NCI-H1092 treated with DMSO at 0.1 percent for 48 hours (cell line): ENCODE data around the gene SH2D3A.

Experiments used
- DNase-seq: peaks from one replicate; lab custom pipeline; 2025; lab: John Stamatoyannopoulos, UW

Gene SH2D3A

DNA sequence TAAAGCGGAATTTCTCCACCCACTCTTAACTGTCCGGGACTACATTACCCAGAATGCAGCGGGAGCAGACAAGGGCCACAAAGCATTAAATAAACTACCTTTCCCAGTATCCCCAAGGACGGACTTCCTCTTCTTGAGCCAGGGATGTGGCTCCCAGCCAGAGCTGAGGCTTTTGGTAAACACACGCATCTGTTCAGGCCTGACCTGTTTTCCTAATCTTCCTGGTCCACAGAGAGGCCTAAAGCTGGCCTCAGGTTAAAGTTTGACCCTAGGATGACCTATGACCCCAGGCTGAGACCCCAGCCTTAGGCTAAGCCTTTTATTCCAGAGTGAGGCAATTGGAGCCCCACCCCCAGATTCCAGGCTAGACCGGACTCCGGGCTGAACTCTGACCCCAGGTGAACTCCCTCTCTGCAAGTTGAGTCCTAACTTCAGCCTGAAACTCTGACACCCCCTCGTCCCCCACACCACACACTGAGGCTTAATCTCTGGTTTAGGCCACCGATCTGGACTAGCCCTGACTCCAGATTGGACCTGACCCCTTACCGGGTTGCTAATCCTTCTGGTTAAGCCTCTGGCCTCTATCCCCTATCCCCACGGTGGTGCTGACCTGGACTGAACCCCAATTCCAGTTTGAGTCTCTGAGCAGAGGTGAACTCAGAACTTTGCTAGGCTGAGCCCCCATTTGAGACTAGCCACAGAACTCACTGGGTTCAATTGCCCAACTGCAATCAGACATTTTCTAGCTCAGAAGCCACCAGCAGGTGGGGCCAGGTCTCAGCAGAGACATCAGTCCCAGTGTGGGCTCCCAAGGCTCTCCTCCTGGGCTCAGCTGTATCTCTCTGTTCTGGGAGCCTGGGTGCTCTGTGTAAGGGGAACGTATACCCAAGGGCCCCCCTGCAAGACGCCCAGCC lies 29.1 kb downstream of the SH2D3A start:
- peak; percentile 34 for DNase-seq

DNA sequence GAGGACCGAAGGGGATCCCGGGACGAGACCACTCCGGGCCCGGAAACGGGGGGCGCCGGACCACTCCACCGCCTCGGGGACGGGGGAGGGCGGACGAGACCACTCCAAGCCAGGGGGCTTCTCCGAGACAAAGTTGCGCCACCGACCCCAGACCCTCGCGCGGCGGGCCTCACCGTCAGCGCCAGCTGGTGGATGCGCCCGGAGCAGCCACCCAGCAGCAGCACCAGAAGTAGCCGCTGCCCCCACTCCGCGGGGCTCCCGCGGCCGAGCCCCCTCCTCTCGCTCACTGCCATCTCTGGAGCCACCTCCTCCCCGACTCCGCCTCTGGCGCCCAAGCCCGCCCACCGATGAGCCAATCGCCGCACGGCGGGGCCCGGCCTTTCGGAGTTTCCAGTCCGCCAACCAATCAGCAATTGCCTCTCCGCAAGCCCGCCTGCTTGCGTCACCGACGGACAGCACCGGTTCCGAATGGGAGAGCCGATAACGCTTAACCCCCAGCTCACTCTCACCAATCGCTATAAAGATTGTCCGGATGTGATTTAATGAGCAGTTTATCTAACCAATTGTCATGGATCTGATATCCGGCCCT lies 29.9 kb downstream of the SH2D3A start, which contains the start of gene GPR108:
GPR108 (minus strand) TSS at position 297 of the 589 bp plus-strand sequence; CDS start at position 293, 4 bp downstream.
- DNase-seq, result peak; percentile 100

- DNase-seq, result no peak
Observed at GRCh38 chr19:6736917-6737283, 30.3 kb downstream of the SH2D3A start.

GRCh38 chr19:6736169-6736916 lies 30.9 kb downstream of the SH2D3A start:
- peak; percentile 18 for DNase-seq

- no peak for DNase-seq
Observed at GRCh38 chr19:6735181-6735911, 31.9 kb downstream of the SH2D3A start.

DNA sequence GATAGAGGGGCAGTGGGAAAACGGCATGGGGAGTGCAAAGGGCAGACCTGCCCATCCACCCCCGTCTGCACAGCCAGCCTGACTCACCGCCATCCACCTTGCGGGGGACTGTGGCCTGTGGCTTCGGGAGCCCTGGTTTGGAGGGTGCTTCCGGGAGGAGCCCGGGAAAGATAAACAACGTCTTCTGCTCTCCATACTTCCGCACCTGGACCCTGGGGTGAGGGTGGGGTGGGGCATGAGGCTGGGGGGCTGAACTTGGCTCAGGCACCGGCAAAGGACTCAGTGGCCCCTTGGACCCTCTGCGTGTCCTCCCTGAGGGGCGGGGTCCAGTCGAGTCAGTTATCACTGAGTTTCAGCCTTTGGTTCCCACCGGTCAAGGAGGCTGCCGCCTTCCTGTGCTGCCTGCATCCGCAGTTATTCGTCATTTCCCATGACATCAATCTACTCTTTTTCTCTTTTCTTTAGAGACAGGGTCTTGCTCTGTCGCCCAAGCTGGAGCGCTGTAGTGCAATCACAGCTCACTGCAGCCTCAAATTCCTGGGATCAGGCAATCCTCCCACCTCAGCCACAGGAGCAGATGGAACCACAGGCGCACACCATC lies 33.0 kb downstream of the SH2D3A start:
- DNase-seq, result no peak

GRCh38 chr19:6733338-6734095 lies 33.7 kb downstream of the SH2D3A start:
- no peak for DNase-seq

- DNase-seq, result no peak
Observed at GRCh38 chr19:6732803-6733337, 34.4 kb downstream of the SH2D3A start.

GRCh38 chr19:6731822-6732221 lies 35.4 kb downstream of the SH2D3A start:
- DNase-seq, result no peak

GRCh38 chr19:6730941-6731670 lies 36.1 kb downstream of the SH2D3A start:
- no peak for DNase-seq

DNA sequence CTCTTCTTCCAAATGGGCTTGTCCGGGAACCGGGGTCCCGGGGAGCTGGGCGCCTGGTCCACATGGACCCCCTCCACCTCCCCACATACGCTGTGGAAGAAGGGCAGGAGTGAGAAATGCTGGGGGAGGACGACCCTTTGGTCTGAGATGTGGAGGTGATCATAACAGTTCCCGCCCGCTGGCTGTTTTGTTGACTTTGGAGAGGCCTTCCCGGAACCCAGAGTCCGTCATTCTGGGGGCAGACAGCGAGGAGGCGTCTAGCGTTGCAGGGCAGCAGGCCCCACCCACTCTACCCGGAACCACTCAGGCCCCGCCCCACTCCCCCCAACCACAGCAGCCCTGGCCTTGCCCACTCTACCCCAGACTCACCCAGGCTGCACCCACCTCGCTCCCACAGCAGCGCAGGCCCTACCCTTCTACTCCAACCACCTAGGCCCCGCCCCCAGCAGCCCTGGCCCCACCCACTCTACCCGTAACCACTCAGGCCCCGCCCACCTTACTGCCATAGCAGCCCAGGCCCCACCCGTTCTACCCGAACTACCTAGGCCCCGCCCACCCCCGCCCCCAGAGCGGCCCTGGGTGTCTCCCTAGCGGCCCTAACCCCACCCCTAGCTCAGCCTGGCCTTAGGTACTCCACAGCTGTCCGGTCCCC lies 37.0 kb downstream of the SH2D3A start:
- no peak for DNase-seq

- DNase-seq, result no peak
Observed at GRCh38 chr19:6729573-6730152, 37.6 kb downstream of the SH2D3A start.

DNA sequence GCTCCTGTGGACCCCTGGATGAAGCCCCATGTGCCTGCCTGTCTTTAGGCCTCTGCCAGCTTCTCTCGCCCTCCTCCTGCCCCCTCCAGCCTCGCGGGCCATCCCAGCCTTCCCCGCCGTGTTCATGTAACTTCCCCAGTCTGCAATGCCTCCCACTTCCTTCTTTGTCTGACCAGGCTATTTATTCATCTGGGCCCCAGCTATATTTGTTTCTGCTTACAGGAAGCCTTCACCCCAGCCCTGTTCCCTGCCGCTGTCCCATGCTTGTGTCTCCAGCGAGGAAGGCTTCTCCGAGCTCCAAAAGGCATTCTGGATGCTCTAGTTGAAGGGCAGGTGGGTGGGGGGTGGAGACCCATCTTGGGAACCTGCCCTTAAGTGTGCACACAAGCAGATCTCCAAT lies 38.9 kb downstream of the SH2D3A start:
- no peak for DNase-seq

- DNase-seq, result no peak
Observed at GRCh38 chr19:6725513-6726231, 41.6 kb downstream of the SH2D3A start.

DNA sequence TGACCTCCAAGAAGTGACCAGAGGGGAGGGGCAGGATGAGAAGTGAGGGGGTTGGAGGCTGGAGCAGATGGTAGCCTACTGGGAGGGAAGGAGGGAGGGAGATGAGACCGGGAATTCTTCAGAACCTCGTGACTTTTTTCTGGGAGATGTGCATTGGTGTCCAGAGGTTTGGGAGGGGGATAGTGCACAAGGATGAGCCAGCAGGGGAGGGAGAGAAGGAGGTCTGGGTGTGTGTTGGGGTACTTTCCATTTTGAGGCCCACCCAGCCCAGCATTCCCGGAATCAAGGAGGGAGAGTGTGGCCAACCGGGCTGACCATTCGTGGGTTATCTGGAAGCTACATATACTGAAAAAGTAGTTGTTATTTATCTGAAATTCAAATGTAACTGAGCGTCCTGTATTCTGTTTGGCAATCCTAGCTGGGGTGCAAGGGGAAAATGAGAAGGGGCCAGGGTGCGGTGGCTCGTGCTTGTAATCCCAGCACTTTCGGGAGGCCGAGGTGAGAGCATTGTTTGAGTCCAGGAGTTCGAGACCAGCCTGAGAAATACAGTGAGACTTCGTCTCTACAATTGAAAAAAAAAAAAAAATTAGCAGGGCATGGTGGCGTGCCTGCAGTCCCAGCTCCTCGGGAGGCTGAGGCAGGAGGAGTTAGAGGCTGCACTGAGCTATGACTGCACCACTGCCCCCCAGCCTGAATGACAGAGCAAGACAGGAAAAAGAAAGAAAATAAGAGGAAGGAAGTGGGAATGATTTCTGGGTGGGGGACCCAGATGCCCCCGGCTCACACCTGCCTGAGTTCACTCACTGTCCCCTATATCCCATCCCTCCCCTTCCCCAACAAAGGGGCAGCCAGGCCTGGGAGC lies 42.4 kb downstream of the SH2D3A start:
- DNase-seq, result no peak

DNA sequence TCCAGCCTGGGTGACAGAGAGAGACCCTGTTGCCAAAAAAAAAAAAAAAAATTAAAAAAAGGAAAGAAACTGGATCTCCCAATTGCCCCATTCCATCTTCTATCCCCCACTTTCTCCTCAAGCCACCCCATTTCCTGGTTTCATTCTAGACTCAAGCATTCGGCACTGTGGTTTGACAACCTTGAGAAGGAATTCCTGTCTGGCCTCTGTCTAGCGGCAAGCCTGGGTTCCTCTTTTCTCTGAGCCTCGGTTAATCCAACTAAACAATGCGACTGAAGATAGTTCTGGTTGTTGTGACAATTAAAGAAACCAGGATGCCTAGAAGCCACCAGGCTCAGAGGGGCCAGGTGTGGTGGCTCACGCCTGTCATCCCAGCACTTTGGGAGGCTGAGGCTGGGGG lies 43.5 kb downstream of the SH2D3A start:
- no peak for DNase-seq

DNA sequence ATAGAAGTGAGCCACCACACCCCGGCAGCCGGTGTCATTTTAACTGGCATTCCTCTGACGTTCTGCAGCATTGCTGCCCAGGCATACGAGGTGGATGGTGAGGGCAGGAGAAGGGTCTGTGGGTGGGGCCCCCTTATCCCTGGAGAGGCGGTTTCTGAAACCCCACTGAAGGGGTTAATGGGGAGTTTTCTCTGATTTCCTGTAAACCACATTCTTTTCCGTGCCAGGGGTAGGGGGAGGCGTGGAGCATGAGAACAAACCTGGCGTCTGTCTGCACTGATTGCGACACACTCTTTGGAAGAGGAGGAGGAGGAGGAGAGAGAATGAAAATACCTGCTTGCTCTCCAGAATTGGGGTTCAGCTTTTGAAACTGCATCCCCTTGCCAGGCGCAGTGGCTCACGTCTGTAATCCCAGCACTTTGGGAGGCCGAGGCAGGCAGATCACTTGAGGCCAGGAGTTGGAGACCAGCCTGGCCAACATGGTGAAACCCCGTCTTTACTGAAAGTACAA lies 44.1 kb downstream of the SH2D3A start:
- no peak for DNase-seq
